HCT116 (cell line): ENCODE results near the gene TMEM192. TPM values are rescaled to one million over a fixed set of nuclear protein-coding genes. Genes with fewer than 3 reads are reported as not detected.

Source experiments
- ATAC-seq: fragments of 200-7000 bp; cut with Tn5 transposase; 2 replicates; pipeline ENCODE4 v1.9.1; 2020; ENCODE audit warnings: mild to moderate bottlenecking, moderate library complexity
- BruUV-seq: library from RNA; stranded (reverse); fragments of 400-500 nt; replicated peaks from 2 replicates; lab custom pipeline; 2021; lab: Mats Ljungman, UMichigan
- CTCF ChIA-PET: fragments of 300-600 bp; sonication (Branson Sonifier 250); formaldehyde crosslinking; loops from one replicate; lab custom pipeline; 2021; ENCODE audit warnings: antibody characterized with exemption; lab: Charles Lee
- POLR2A ChIA-PET: fragments of 300-600, 350-600 bp; sonication (Branson Sonifier 250); formaldehyde crosslinking; loops from one replicate; lab custom pipeline; 2021; ENCODE audit warnings: antibody characterized with exemption; lab: Charles Lee
- RAD21 ChIA-PET, 2 experiments: fragments of 300-600 bp; sonication (Branson Sonifier 250); formaldehyde crosslinking; loops; one replicate each; lab custom pipeline; 2023; ENCODE audit warnings: low total read pairs in 2 of 2; ENCODE audit not compliant: uncharacterized antibody in 2 of 2, unreplicated experiment in 2 of 2, low non-redundant PET in 1 of 2; lab: Charles Lee
- DNase-seq: peaks from one replicate; pipeline ENCODE4 v3.0.0-alpha.2; 2010; ENCODE audit warnings: low read depth, low spot score
- H2AFZ ChIP-seq: fragments of 200-600 bp; shearing (Covaris generic), sonication (generic); 2 replicates; pipeline ENCODE4 v1.6.1; 2017; ENCODE audit warnings: low read depth, mixed run types, mixed read lengths, antibody characterized with exemption, low read length; ENCODE audit not compliant: poor library complexity, severe bottlenecking
- H3K27ac ChIP-seq: 2 replicates; pipeline ENCODE4 v1.5.1; 2012; ENCODE audit warnings: low read depth, low read length
- H3K27me3 ChIP-seq: fragments of 200-600 bp; sonication (generic); 2 replicates; pipeline ENCODE4 v1.6.1; 2016; ENCODE audit warnings: mixed run types, low read length, mixed read lengths; ENCODE audit not compliant: insufficient read depth
- H3K36me3 ChIP-seq, 2 experiments: fragments of 200-500 bp in 1 of 2; fragments of 200-600 bp in 1 of 2; sonication (Bioruptor generic) in 1 of 2; sonication (generic) in 1 of 2; 2 replicates each; pipeline versions ENCODE4 v1.5.1 to v1.6.1; 2014 to 2016; ENCODE audit warnings: low read length in 2 of 2, inconsistent platforms in 1 of 2, mixed read lengths in 1 of 2, mixed run types in 1 of 2; ENCODE audit not compliant: insufficient read depth in 2 of 2, control insufficient read depth in 1 of 2
- H3K4me1 ChIP-seq, 2 experiments: fragments of 200-600 bp in 1 of 2; sonication (generic) in 1 of 2; 2 replicates each; pipeline versions ENCODE4 v1.5.1 to v1.6.1; 2012 to 2017; ENCODE audit warnings: low read length in 2 of 2, inconsistent platforms in 1 of 2, mild to moderate bottlenecking in 1 of 2, mixed read lengths in 1 of 2, mixed run types in 1 of 2, moderate library complexity in 1 of 2; ENCODE audit not compliant: insufficient read depth in 2 of 2, control insufficient read depth in 1 of 2
- H3K4me2 ChIP-seq: fragments of 200-600 bp; sonication (generic); 2 replicates; pipeline ENCODE4 v1.6.1; 2017; ENCODE audit warnings: mixed run types, low read length, mixed read lengths
- H3K4me3 ChIP-seq, 2 experiments: fragments of 200-600 bp in 1 of 2; sonication (generic) in 1 of 2; replicated peaks in 1 of 2; 2 replicates each; pipeline ENCODE4 v1.5.1; 2011 to 2016; ENCODE audit warnings: low read length in 2 of 2, control low read depth in 1 of 2, low read depth in 1 of 2, mild to moderate bottlenecking in 1 of 2, mixed read lengths in 1 of 2, mixed run types in 1 of 2
- H3K79me2 ChIP-seq: fragments of 200-600 bp; sonication (generic); 2 replicates; pipeline ENCODE4 v1.6.1; 2017; ENCODE audit warnings: mild to moderate bottlenecking, mixed run types, low read length, moderate library complexity, mixed read lengths; ENCODE audit not compliant: insufficient read depth
- H3K9ac ChIP-seq: fragments of 200-600 bp; sonication (generic); 2 replicates; pipeline ENCODE4 v1.6.1; 2016; ENCODE audit warnings: low read length, mixed read lengths
- H3K9me2 ChIP-seq: fragments of 200-600 bp; sonication (generic), shearing (Covaris generic); 2 replicates; pipeline ENCODE4 v1.6.1; 2017; ENCODE audit warnings: mixed run types, mild to moderate bottlenecking, moderate library complexity; ENCODE audit not compliant: insufficient read depth
- H3K9me3 ChIP-seq, 2 experiments: fragments of 200-500 bp in 1 of 2; fragments of 200-600 bp in 1 of 2; sonication (Bioruptor generic) in 1 of 2; sonication (generic) in 1 of 2; 2 replicates each; pipeline ENCODE4 v1.6.1; 2014 to 2017; ENCODE audit warnings: low read length in 2 of 2, mixed read lengths in 2 of 2, inconsistent platforms in 1 of 2, low read depth in 1 of 2, mild to moderate bottlenecking in 1 of 2, mixed run types in 1 of 2, moderate library complexity in 1 of 2; ENCODE audit not compliant: control insufficient read depth in 1 of 2, insufficient read depth in 1 of 2
- H4K20me1 ChIP-seq: fragments of 200-600 bp; sonication (generic), shearing (Covaris generic); 2 replicates; pipeline ENCODE4 v1.6.1; 2017; ENCODE audit warnings: mixed run types, mild to moderate bottlenecking, moderate library complexity; ENCODE audit not compliant: insufficient read depth
- CEBPB ChIP-seq: IDR thresholded peaks from 2 replicates; pipeline ENCODE4 v1.6.1; 2012; ENCODE audit warnings: low read depth
- EGR1 ChIP-seq: IDR thresholded peaks from 2 replicates; pipeline ENCODE4 v1.6.1; 2012; ENCODE audit warnings: low read depth
- ELF1 ChIP-seq: IDR thresholded peaks from 2 replicates; pipeline ENCODE4 v1.6.1; 2012; ENCODE audit warnings: low read depth, borderline replicate concordance
- EZH2 ChIP-seq: fragments of 200-600 bp; sonication (generic); IDR thresholded peaks from 2 replicates; pipeline ENCODE4 v1.6.1; 2017; ENCODE audit warnings: antibody characterized with exemption, mixed run types
- FOSL1 ChIP-seq: IDR thresholded peaks from 2 replicates; pipeline ENCODE4 v1.6.1; 2012; ENCODE audit warnings: low read depth
- JUND ChIP-seq: IDR thresholded peaks from 2 replicates; pipeline ENCODE4 v1.6.1; 2012
- POLR2A ChIP-seq: IDR thresholded peaks from 2 replicates; pipeline ENCODE4 v1.7.0; 2011; ENCODE audit warnings: borderline replicate concordance; ENCODE audit not compliant: insufficient read depth, insufficient read length; ENCODE audit errors: extremely low read depth
- POLR2AphosphoS5 ChIP-seq: IDR thresholded peaks from 2 replicates; pipeline ENCODE4 v1.6.1; 2011; ENCODE audit warnings: mild to moderate bottlenecking, low read depth, low read length, moderate library complexity
- RAD21 ChIP-seq: IDR thresholded peaks from 2 replicates; pipeline ENCODE4 v1.6.1; 2012; ENCODE audit warnings: low read depth, mild to moderate bottlenecking
- SIN3A ChIP-seq: IDR thresholded peaks from 2 replicates; pipeline ENCODE4 v1.6.1; 2012; ENCODE audit warnings: low read depth
- SP1 ChIP-seq: IDR thresholded peaks from 2 replicates; pipeline ENCODE4 v1.6.1; 2012; ENCODE audit warnings: low read depth
- SRF ChIP-seq: IDR thresholded peaks from 2 replicates; pipeline ENCODE4 v1.6.1; 2012; ENCODE audit warnings: low read depth
- TCF7L2 ChIP-seq: IDR thresholded peaks from 2 replicates; pipeline ENCODE4 v1.7.0; 2011; ENCODE audit warnings: borderline replicate concordance, inconsistent platforms; ENCODE audit not compliant: insufficient read depth, insufficient read length; ENCODE audit errors: extremely low read depth
- YY1 ChIP-seq: IDR thresholded peaks from 2 replicates; pipeline ENCODE4 v1.6.1; 2011; ENCODE audit warnings: low read length, low read depth, moderate library complexity, mild to moderate bottlenecking; ENCODE audit not compliant: insufficient replicate concordance; ENCODE audit errors: extremely low read depth
- intact Hi-C: fragments of 100-400 bp; cut with micrococcal nuclease; formaldehyde crosslinking; loops from 2 replicates; pipeline ENCODE4 v1.10.0; 2022
- total RNA-seq: library from RNA; stranded (reverse); gene quantifications from one replicate; pipeline ENCODE4 v1.2.1, GENCODE V29; 2021; ENCODE audit not compliant: unreplicated experiment
- TF ChIP-seq, protein P1 (sequence below): IDR thresholded peaks from 2 replicates; pipeline ENCODE4 v1.6.1; 2012
- TF ChIP-seq, protein P2 (sequence below), 3 experiments: fragments of 200-600 bp in 1 of 3; sonication (generic) in 1 of 3; IDR thresholded peaks in 2 of 3; conservative IDR thresholded peaks in 1 of 3; 2 replicates each; pipeline ENCODE4 v1.5.1; 2012 to 2017; ENCODE audit warnings: low read depth in 2 of 3, low read length in 2 of 3, antibody characterized with exemption in 1 of 3, borderline replicate concordance in 1 of 3, control low read depth in 1 of 3, mild to moderate bottlenecking in 1 of 3, mixed read lengths in 1 of 3, mixed run types in 1 of 3, moderate library complexity in 1 of 3; ENCODE audit not compliant: insufficient read depth in 1 of 3
- TF ChIP-seq, protein P3 (sequence below): IDR thresholded peaks from 2 replicates; pipeline ENCODE4 v1.6.1; 2012
- TF ChIP-seq, protein P4 (sequence below): IDR thresholded peaks from 2 replicates; pipeline ENCODE4 v1.6.1; 2012; ENCODE audit warnings: low read depth

TMEM192 gene
- total RNA-seq, 1 experiment from 2014 or later, result 13.1 TPM

DNA sequence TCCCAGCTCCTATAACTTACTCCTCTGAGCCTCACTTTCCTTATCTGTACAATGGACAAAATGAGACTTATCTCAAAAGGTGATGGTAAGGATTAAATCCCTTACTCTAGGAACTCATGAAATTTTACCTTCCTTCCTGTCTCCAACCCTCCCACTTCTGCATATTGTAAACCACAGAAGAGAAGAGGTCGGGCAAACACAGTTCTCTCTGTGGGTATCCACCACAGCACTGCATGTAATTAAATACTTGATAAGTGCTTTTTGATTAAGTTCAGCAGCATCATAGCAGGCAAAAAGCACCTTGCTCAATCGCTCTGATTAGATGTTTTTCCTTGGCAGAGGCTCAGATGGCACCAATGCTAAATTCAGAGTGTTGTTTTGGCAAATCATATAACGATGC, 17.3 kb upstream of the TMEM192 start:
- no TSS peak for BruUV-seq
- DNase-seq (no peak), ATAC-seq (no peak)
- Histone ChIP-seq H3K27me3 (no peaks in the 10 kb centered on the region), H3K4me2 (no peak overlapping the region), H3K9me2 (no peaks in the 10 kb centered on the region), H3K27ac (no peak overlapping the region), H4K20me1 (no peaks in the 10 kb centered on the region), H3K4me3 (no peak overlapping the region), H3K9me3 (no peaks in the 10 kb centered on the region), H2AFZ (no peak overlapping the region), H3K4me1 (no peaks in the 10 kb centered on the region), H3K79me2 (no peaks in the 10 kb centered on the region)
- RAD21 ChIA-PET, result interaction anchor here in 1 of 2 experiments (2.4 kb wide), 1 partner anchor 214 kb away, joined by 14 read pairs; no protein-coding TSS in a partner anchor
- POLR2A ChIA-PET, result no interaction called here
- TF ChIP-seq FOSL1 (no peak), JUND (no peak), SRF (no peak), POLR2AphosphoS5 (no peak), RAD21 (no peak), TCF7L2 (no peak), SP1 (no peak), ELF1 (no peak), EGR1 (no peak), POLR2A (no peak), EZH2 (no peak), YY1 (no peak), CEBPB (no peak), SIN3A (no peak)
- TF ChIP-seq, protein P1, sequence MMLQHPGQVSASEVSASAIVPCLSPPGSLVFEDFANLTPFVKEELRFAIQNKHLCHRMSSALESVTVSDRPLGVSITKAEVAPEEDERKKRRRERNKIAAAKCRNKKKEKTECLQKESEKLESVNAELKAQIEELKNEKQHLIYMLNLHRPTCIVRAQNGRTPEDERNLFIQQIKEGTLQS, result no peak
- TF ChIP-seq, protein P2, sequence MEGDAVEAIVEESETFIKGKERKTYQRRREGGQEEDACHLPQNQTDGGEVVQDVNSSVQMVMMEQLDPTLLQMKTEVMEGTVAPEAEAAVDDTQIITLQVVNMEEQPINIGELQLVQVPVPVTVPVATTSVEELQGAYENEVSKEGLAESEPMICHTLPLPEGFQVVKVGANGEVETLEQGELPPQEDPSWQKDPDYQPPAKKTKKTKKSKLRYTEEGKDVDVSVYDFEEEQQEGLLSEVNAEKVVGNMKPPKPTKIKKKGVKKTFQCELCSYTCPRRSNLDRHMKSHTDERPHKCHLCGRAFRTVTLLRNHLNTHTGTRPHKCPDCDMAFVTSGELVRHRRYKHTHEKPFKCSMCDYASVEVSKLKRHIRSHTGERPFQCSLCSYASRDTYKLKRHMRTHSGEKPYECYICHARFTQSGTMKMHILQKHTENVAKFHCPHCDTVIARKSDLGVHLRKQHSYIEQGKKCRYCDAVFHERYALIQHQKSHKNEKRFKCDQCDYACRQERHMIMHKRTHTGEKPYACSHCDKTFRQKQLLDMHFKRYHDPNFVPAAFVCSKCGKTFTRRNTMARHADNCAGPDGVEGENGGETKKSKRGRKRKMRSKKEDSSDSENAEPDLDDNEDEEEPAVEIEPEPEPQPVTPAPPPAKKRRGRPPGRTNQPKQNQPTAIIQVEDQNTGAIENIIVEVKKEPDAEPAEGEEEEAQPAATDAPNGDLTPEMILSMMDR (IDR thresholded peaks at IDR 0.05 in 2 of 3, conservative IDR thresholded peaks at IDR 0.05 in 1 of 3; ENCODE audit: borderline replicate concordance in 1 of 3, insufficient read depth in 1 of 3, low read depth in 2 of 3, low read length in 2 of 3), result no peak
- TF ChIP-seq, protein P3, sequence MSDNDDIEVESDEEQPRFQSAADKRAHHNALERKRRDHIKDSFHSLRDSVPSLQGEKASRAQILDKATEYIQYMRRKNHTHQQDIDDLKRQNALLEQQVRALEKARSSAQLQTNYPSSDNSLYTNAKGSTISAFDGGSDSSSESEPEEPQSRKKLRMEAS, result no peak
- TF ChIP-seq, protein P4, sequence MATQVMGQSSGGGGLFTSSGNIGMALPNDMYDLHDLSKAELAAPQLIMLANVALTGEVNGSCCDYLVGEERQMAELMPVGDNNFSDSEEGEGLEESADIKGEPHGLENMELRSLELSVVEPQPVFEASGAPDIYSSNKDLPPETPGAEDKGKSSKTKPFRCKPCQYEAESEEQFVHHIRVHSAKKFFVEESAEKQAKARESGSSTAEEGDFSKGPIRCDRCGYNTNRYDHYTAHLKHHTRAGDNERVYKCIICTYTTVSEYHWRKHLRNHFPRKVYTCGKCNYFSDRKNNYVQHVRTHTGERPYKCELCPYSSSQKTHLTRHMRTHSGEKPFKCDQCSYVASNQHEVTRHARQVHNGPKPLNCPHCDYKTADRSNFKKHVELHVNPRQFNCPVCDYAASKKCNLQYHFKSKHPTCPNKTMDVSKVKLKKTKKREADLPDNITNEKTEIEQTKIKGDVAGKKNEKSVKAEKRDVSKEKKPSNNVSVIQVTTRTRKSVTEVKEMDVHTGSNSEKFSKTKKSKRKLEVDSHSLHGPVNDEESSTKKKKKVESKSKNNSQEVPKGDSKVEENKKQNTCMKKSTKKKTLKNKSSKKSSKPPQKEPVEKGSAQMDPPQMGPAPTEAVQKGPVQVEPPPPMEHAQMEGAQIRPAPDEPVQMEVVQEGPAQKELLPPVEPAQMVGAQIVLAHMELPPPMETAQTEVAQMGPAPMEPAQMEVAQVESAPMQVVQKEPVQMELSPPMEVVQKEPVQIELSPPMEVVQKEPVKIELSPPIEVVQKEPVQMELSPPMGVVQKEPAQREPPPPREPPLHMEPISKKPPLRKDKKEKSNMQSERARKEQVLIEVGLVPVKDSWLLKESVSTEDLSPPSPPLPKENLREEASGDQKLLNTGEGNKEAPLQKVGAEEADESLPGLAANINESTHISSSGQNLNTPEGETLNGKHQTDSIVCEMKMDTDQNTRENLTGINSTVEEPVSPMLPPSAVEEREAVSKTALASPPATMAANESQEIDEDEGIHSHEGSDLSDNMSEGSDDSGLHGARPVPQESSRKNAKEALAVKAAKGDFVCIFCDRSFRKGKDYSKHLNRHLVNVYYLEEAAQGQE, result no peak
- TF ChIP-seq, all 23 proteins: peak for 0
- CTCF ChIA-PET, result interaction anchor here (2.1 to 4.4 kb wide), 2 partner anchors 17 to 212 kb away, joined by 15 to 99 read pairs; partner anchors contain the start of gene TMEM192
- H3K36me3 ChIP-seq, result no peaks in the 10 kb centered on the region
- intact Hi-C loops, result loop anchor here (5.0 kb wide), 2 partner anchors 197 to 407 kb away; partner anchors contain the start of gene MSMO1
- no peak overlapping the region for H3K9ac ChIP-seq
